AG09319 (cell line): Measurements from ENCODE around the gene UQCR10.

Source experiments
- DNase-seq: peaks from one replicate; pipeline ENCODE4 v3.0.0-alpha.2; 2010; ENCODE audit warnings: low read depth; ENCODE audit errors: extremely low read depth
- CTCF ChIP-seq: IDR thresholded peaks from 2 replicates; pipeline ENCODE4 v1.5.1; 2011; ENCODE audit warnings: low read depth, mild to moderate bottlenecking, inconsistent platforms, low read length, moderate library complexity

UQCR10 gene

GRCh38 chr22:29731058-29731850 lies 35.9 kb upstream of the UQCR10 start:
- no peak for TF ChIP-seq CTCF
- no peak for DNase-seq

- TF ChIP-seq CTCF = no peak
- no peak for DNase-seq
These were observed 34.3 kb upstream of the UQCR10 start for GRCh38 chr22:29732883-29733282.

GRCh38 chr22:29733362-29734201 lies 33.6 kb upstream of the UQCR10 start:
- no peak for DNase-seq
- no peak for TF ChIP-seq CTCF

GRCh38 chr22:29734406-29734805 lies 32.8 kb upstream of the UQCR10 start:
- no peak for DNase-seq
- no peak for TF ChIP-seq CTCF

GRCh38 chr22:29734838-29735237 lies 32.3 kb upstream of the UQCR10 start:
- TF ChIP-seq CTCF = no peak
- no peak for DNase-seq

GRCh38 chr22:29735416-29735815 lies 31.8 kb upstream of the UQCR10 start:
- no peak for TF ChIP-seq CTCF
- DNase-seq = no peak
